GM13976 (cell line): ENCODE results near the gene CABLES1.
A peak's percentile ranks its signal among the peaks of the same experiment; 100 is the strongest.

Experiments
- DNase-seq: peaks from one replicate; pipeline ENCODE4 v3.0.0; 2012; ENCODE audit warnings: low spot score
- CTCF ChIP-seq: IDR thresholded peaks from 2 replicates; pipeline ENCODE4 v1.5.1; 2012; ENCODE audit warnings: borderline replicate concordance, mild to moderate bottlenecking; ENCODE audit not compliant: insufficient read depth; ENCODE audit errors: extremely low read depth, missing control alignments, control extremely low read depth
- in situ Hi-C: fragments of 300-500 bp; cut with MboI; formaldehyde crosslinking; loops from one replicate; pipeline ENCODE4 v1.12.0; 2022; ENCODE audit warnings: low sequenced_read_pairs, mixed read lengths, inconsistent platforms; ENCODE audit not compliant: unreplicated experiment

CABLES1 gene

GRCh38 chr18:23227726-23228070, 92.4 kb downstream of the CABLES1 start:
- in situ Hi-C loops = no loop called here
- DNase-seq = no peak
- TF ChIP-seq CTCF = no peak

- in situ Hi-C loops = no loop called here
- TF ChIP-seq CTCF = no peak
- DNase-seq = peak; percentile 62
Measured at GRCh38 chr18:23228102-23229061, 93.1 kb downstream of the CABLES1 start.

GRCh38 chr18:23229472-23229871, 94.2 kb downstream of the CABLES1 start:
- in situ Hi-C loops = no loop called here
- no peak for TF ChIP-seq CTCF
- no peak for DNase-seq

GRCh38 chr18:23230686-23231085, 95.4 kb downstream of the CABLES1 start:
- in situ Hi-C loops = no loop called here
- no peak for DNase-seq
- no peak for TF ChIP-seq CTCF

DNA sequence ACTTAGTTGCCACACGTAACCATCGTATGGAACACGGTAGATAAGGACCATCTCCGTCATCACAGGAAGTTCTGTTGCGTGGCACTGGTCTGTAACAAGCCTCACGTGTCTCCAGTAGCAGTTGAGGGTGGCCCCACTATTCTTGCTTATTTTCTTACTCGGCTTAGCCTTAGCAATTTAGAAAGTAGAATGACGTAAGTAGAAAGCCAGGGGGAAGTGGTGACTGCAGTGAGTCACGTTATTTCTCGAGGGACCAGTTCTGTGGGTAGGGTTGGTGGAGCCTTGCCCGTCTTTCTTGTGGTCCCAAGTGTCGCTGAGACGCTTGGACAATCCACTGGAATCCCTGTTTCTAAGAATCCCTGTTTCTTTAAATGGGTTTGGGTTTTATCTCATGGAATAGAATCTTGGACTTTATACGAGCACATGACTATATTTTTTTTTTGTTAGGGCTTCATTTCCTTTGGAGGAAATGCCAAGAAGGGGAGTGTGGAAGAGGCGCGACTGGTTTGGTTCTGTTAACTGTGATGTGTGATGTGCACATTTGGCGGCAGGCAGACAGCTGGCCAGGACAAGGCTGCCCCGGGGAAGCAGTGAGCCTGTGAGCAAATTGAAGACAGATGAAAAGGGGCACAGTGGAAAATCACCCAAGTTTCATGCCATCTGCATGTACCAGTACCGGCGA, 96.2 kb downstream of the CABLES1 start:
- DNase-seq = peak; percentile 85
- in situ Hi-C loops = no loop called here
- no peak for TF ChIP-seq CTCF

- in situ Hi-C loops = no loop called here
- TF ChIP-seq CTCF = no peak
Measured at GRCh38 chr18:23232331-23232730, 97.0 kb downstream of the CABLES1 start.

More at GRCh38 chr18:23232331-23232730, 97.0 kb downstream of the CABLES1 start:
- no peak for DNase-seq
